Central memory CD4-positive, alpha-beta T cell (primary cell): Measurements from ENCODE around the gene PPP1R14B.
"Not testable (repeated sequence)": the region's sequence is repeated elsewhere in the genome, so short reads cannot be mapped to it uniquely, and the experiment has no call there.

Experiments
- DNase-seq: peaks from one replicate; pipeline ENCODE4 v3.0.0; 2022

PPP1R14B gene

DNA sequence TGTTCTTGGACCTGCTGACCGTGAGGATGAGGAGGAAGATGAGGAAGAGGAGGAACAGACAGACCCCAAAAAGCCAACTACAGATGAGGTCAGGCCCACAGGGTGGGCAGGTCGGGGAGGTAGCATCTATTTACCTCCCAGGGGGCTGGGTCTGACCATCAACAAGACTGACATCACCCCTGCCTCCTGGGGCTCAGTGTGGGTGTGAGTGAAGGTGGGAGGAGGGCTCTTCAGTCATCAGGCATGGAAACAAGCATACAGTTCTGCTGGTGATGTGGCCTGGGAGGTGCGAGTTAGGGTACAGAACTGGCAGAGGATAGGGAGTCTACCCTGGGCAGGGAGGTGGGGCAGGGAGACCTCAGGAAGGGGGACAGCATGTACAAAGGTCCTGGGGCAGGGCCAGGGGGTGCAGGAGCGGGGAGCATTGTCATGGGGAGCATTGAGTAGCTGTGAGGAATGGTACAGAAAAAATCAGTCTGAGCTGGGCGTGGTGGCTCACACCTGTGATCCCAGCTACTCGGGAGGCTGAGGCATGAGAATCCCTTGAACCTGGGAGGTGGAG is 13.5 kb upstream of the PPP1R14B start:
- DNase-seq, result no peak

DNA sequence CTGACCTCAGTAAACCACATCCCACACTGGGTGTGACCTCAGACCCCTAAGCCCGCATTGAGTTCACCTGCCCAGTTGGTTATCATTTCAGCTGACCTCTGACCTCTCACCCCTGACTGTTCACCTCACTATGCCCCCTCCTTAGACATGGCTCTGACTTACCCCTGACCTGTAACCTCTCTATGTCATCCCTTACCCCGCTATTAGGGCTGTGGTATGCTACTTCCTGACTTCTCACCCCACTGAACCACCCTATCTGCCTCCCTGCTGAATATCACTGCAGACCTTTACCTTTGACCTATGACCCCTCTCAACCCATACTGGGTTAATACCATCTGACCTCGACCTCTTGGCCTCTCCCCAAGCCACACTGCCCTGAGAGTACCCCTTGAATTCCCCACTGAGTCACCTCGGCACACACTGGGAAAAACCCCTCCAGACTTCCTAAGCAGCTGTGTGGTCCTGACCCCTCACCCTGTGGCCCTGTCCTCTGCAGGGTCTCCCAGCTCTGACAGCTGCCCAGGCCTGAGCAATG is 12.9 kb upstream of the PPP1R14B start:
- no peak for DNase-seq

DNA sequence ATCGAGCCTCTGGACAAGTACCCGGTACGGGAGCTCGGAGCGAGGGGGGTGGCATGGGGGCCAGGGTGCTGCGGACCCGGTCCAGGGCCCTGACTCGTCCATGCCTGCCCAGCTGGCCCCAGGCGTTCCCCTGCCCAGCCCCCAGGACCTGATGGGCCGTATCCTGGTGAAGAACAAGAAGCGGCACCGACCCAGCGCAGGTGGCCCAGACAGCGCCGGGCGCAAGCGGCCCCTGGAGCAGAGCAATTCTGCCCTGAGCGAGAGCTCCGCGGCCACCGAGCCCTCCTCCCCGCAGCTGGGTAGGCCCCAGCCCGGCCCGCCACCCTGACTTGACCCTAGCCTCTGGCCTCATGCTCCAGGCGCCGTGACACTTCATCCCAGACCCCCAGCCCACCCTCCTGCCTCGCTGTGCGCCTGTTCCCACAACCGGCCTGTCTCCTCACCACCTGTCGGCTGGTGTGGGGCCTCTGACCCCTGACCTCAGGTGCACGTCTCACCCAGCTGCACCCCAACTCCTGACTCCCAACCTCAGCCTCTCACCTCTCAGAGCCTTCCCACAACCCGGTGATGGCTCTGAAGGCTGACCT is 12.3 kb upstream of the PPP1R14B start:
- DNase-seq, result no peak

DNA sequence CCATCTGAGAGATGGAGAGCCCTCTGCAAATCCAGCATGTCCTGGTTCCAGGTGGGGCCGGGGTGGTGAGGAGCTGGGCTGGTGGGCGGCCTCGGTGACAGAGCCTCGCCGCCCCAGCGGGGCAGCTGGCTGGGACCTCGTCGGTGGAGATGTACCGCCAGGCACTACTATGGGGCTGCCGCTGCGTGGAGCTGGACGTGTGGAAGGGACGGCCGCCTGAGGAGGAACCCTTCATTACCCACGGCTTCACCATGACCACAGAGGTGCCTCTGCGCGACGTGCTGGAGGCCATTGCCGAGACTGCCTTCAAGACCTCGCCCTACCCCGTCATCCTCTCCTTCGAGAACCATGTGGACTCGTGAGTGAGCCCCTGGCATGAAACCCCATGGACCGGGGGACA is 11.6 kb upstream of the PPP1R14B start:
- DNase-seq, result no peak

DNA sequence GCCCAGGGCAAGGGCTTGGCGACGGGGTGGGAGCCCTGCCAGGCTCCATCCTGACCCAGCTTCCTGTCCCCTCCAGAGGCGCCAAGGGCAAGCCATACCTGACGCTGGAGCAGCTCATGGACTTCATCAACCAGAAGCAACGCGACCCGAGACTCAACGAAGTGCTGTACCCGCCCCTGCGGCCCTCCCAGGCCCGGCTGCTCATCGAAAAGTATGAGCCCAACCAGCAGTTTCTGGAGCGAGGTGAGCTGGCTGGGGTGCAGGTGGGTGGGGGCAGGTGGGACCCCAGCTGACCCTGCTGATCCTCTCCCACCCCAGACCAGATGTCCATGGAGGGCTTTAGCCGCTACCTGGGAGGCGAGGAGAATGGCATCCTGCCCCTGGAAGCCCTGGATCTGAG is 9.6 kb upstream of the PPP1R14B start:
- DNase-seq, result no peak

DNA sequence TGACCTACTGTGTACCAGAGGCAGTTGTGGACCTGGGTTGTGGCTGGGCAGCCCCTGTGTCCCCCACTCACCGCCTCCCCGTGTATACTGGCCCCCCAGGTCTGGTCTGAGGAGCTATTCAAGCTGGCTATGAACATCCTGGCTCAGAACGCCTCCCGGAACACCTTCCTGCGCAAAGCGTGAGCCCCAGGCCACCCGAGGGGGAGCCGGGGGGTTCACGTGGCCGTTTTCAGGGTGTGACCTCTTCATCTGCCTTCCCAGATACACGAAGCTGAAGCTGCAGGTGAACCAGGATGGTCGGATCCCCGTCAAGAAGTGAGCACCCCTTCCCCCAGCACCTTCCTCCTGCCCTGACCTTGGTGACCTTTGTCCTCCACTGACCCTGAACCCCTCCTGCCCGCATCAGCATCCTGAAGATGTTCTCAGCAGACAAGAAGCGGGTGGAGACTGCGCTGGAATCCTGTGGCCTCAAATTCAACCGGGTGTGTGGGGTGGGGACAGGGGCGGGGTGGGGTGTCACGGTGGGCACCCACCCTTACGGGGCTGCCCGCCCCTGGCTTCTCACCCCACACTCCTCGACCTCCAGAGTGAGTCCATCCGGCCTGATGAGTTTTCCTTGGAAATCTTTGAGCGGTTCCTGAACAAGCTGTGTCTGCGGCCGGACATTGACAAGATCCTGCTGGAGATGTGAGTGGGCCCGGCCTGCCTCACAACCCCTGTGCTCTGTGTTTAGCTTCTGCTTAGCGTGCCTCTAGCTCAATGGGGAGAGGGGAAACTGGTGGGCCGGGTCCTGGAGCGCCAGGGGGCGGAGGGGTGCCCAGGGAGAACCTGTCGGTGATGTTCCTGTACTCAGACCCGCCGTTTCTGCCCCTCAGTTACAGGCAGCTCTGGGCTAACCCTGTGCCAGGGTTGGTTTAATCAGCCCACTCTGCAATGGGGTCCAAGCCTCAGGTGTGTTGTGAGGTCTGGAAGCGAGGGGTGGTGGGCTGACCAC is 8.7 kb upstream of the PPP1R14B start:
- no peak for DNase-seq

DNA sequence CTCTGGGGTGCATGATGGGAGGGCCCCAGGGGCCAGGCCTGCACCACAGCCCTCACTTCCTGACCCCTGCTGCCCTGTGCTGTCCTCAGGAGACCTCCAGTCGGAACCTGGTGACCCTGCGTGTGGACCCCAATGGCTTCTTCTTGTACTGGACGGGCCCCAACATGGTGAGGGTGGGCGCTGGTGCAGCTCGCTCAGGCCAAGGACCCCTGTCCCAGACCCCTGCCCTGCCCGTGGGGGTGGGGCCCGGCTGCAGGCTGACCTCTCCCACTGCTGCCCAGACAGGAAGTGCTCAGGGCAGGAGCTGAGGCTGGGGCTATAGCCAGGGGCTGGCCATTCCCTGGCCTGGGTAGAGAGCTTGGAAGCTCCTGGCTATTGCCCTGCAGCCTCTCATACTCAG is 7.6 kb upstream of the PPP1R14B start:
- no peak for DNase-seq

DNA sequence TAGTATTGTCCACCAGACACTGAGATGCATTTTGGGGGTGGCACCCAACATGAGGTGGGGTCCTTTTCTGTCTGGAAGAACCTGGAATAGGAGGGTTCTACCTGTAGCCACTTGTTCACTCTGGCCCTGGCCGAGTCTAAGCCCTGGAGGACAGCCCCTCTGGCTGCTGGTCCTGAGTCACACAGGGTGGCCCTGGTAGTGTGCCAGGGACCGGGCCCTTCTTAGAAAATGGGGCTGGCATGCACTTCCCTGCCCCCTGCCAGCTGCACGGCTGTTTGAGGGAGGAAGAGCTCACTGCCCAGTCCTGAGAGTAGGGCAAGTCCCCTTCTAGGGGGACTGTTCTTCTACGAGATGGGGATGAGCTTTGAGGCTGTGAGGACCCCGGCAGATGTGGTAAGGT is 6.7 kb upstream of the PPP1R14B start:
- no peak for DNase-seq

DNA sequence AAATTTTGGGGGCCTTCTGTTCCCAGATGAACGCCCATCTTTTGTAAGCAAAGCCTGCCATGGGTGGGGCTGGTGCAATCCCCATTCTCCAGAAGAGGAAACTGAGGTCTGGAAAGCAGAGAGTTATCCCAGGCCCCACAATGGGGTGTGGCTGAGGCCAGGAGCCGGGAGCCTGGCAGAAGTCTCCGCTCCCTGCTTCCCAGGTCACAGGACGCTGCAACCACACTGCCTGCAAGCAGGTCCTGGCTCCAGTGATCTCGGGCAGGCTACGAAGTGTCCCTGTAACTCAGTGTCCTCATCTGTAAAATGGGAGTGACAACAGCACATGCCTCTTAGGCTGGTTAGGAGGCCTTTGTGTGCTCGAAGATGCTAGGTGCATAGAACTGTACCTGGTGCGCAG is 6.3 kb upstream of the PPP1R14B start:
- DNase-seq, result no peak

DNA sequence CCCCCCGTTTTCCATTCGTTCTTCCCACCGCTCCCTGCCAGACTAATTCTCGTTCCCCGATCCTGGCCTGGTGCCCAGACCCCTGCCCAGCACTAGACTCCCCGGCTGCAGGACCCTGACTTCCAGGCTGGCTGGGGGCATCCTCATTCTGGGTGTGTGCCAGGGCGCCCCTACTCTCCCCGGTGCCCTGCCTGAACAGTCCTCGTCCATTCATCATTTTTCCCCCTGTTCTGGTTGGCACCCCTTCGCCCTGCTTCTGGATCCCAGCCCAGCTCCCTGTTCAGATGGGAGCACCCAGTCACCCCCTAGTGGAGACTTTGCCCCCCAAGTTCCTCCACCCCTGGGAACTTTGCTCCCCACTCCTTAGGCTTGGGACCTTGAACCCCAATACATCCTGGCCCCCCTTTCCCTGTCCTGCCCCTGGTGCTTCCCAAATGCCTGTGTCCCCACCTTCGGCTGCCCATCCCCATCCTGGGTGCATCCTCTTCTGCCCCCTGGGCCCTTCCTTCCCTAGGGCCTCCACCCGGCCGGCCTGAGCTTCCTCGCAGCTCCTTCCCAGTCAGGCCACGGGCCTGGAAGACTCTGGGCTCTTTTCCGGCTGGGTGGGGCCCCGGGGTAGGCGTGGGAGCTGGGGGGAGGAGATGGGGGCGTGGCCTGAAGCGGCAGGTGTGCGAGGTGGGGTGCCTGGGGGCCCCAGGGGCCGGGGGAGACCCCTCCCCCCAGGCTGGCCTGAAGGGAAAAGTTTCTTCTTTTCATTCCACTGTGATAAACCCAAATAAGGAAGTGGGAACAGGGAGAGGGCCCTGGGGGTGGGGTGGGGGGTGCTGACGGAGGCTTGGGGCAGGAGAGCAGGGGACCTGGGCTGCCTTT is 5.5 kb upstream of the PPP1R14B start:
- no peak for DNase-seq

DNA sequence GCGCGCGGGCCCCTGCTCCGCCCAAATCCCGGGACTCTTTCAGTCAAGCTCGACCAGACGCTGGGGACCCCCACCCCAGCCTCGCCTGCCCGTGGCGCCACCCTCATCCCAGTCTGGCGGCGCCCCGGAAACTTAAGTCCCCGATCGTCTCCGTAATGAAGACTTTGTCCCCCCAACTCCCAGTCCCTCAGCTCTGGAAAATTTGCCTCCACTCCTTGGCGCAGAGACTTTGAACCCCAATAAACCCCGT is 4.9 kb upstream of the PPP1R14B start:
- DNase-seq, result no peak

DNA sequence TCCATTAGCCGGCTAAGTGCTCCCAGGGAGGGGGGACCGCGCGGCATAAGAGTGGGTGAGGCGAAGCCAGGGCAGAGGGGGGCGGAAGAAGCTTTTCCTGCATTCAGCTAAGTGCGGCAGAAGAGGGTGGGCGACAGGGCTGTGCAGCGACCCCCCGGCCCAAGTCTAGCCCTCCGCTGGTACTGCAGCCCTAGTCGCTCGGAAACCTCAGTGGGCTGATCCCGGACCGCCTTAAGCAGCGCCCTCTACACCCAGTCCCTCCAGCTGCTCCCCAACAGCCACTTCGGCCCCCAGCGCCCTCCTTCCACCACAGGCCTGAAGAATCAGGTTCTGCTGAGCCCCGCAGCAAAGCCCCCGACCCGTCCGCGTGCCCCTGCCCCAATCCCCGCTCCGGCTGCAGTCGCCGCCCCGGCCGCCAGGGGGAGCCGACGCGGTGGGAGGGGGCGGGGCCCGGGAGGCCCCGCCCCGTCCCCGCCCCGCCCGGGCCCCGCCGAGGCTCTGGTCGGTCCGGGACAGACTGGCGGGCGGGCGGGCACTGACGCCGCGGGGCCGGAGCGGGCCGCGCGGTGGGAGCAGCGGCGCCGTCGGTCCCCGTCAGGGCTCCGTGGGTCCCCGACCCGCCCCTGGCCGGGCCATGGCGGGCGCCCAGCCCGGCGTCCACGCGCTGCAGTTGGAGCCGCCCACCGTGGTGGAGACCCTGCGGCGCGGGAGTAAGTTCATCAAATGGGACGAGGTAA is 4.4 kb upstream of the PPP1R14B start, which contains the start of gene PLCB3:
Gene PLCB3, plus strand, starts transcription at position 515 of the 737 bp plus-strand sequence. Its CDS starts 120 bp downstream, at position 635.
- peak; percentile 47 for DNase-seq

DNA sequence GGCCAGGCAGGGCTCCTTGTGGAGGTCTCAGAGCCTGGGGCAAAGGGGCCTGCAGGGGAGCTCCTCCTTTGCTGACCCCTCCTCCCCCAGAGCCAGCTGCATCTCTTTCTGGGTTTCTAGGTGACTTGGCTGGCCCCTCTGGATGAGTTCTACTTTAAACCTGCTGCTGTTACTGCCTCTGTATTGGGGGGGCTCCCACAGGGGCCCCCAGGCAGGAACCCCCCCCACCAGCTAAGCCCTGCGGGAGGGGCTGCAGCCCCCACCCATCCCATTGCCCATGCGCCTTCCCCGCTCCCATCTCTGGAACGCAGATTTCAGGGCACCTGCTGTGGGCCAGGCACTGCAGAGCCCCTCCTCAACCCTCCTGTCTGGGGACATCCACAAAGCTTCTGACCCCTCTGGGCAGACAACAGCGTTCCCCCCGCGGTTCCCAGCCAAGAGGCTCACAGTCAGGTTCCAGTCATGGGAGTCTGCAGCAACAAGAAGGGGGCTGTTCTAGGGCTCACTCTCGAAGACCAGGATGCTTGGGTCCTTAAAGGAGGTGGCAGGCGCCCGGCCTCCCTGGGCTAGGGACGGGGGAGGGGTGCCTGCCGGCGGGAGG is 3.8 kb upstream of the PPP1R14B start:
- DNase-seq, result no peak

DNA sequence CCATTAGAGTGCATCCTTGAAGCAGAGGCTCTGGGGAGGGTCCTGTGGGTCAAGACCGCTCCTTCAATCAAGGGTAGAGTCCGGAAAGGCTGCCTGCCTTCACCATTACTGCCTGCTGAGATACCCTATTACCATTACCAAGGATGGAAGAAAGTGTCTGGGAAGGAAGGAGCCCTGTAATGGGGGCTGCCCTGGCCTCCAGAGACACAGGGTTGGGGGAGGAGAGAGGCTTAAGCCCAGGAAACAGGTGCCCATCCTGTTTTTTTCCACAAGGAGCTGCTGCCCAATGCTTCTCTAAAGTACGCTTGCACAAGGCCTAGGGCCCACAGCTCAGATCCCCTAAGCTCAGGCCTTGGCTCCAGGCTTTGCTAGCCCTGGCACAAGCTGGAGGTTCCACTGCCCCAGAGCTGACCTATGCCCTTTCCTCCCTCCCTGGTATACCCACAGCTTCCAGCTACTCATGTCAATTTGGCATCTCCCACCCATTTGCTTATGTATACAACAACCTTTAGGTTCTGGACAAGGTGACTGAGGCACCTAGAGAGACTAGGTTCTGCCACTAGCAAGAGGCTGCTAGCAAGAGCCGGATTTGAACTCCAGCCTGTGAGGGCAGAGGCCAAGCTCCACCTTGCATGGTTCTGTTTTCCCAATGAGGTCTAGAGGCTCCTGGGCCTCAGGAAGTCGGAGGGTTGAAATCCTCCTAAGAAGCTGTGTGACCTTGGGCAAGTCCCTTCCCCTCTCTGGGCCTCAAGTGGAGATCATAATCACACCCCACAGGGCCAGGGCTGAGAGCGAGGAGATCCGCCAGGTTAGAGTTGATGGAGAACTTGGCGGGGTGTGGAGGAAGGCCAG is 3.0 kb upstream of the PPP1R14B start:
- DNase-seq, result no peak

DNA sequence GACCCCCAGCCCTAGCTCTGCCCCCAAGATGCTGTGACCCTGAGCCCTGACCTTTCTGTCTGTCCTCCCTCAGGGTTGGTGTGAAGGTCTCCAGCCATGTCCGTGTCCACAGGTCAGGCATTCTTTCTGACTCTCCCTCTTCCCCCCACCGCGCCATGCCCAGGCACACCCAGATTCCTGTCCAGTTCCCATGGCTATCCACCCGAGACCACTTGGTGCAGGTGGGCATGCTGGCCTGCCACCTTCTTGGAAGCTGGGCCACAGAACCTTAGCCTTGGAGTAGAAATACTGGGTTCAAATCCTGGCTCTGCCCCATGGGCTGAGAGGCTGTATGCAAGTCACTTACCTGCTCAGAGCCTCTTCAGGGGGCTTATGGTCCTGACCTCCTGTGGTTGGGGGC is 2.3 kb upstream of the PPP1R14B start:
- DNase-seq, result no peak

DNA sequence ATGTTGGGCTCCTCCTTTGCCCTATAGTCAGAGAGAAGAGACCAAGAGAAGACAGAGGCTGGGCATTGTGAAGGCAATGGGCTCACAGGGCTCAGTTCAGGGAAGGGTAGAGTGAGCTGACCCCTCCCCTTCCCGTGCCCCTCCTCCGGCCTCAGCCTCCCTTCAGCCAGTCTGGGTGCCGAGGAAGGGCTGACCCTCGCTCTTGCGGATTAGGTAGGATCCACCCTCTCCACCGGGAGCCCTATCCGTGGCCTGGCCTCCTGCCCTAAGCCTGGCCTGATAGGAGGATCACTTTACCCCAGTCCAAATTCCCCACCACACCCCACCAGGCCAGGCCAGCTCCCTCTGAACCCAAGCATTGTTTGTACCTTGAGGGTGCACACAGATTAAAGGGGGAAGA is 1.8 kb upstream of the PPP1R14B start:
- DNase-seq, result no peak

DNA sequence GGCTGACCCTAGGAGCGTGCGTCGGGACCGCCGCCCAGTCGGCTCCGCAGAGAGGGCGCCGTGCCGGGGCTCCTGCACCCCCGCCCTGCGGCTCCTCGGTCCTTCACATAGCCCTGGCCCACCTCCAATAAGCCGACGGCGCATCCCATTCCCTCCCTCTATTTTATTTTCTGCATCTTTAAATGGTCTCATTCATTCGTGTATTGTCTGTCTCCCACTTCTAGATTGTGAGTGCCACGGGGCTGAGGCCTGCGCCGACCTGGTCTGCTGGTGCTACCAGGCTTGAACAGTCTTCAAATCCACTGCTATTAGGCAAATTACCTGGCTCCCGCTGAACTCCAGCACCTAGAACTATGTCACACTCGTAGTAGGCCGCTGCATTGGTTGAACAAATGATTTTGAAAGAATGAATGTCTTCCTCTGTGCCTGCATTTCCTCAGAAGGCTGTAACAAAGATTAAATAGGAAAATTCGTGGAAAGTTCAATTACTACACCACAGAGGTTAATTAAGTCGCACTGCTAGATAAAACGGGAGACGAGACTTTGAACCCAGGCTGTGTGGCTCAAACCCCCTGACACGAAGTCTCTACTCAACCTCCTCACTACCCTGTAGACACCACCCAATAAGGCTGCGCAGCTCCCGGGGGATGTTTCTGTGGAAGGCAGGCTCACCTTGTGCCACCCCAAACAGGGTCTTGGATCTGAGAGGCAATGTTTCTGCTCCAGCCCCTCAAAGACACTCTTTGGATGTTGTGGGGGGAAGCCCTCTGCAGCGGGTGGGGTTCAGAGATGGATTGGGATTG is 1.2 kb upstream of the PPP1R14B start:
- DNase-seq, result no peak

DNA sequence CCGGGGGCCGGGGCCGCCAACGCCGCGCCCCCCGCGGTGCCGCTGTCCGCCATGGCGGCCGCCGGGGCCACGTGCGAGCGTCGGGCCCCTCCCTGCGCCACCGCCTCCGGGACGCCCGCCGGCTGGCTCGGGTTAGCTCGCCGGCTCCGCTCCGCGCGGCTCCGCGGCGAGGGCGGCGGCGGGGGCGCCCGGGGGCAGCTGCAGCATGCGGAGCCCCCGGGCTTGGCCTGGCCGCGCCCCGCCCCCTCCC is 197 bp downstream of the PPP1R14B start:
- DNase-seq, result not testable (repeated sequence)

DNA sequence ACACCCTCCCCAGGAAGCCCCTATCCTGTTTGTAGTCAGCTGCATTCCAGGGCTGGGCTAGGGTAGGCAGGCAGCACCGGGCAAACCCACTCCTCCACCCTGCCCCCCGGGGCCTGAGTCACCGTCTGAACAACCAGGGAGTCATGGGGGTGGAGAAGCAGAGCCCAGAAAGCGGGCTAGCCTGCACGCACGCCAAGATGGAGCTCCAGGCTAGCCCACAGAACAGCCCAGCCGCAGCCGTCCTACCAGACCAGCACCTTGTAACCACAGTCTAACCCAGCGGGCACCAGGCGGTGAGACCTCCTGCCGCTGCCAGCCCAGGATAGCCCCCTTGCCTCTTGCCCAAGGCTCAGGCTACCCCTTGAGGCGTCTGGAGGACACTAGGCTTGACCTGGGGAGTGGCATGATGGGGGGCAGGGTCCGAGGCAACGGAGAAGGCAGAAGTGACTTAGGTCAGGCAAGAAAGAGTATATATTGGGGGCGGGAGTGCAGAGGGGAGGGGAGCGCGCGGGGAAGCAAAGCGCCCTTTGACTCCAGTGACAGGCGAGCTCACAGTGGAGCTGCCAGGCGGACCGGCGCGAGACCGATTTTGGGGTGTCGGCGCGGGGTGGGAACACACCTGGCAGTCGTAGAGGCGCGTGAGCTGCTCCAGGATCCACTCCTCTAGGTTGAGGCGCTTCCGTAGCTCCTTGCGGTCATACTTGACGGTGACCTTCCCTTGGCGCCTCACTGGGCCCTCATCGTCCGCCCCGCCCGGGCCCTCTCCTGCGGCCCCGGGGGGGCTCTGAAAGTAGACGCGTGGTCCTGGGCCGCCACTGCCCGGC is 734 bp downstream of the PPP1R14B start:
- peak; percentile 30 for DNase-seq
